ENCODE measurements around the gene LSS.

Gene LSS

GRCh38 chr21:46228345-46229051 is at the start of gene LSS:
Gene LSS, minus strand, starts transcription at chr21:46228774. Its CDS starts 29 bp downstream, at chr21:46228745.
- peak; percentile 98 to 99 for DNase-seq

GRCh38 chr21:46274797-46275390 is 46.3 kb upstream of the LSS start:
- DNase-seq: no peak

- no peak for DNase-seq
These were observed 44.8 kb upstream of the LSS start for GRCh38 chr21:46273341-46273740.

- DNase-seq: no peak
These were observed 40.9 kb upstream of the LSS start for GRCh38 chr21:46269466-46269865.

- no peak for DNase-seq
These were observed 39.8 kb upstream of the LSS start for GRCh38 chr21:46268371-46268770.

- DNase-seq: no peak
These were observed 38.4 kb upstream of the LSS start for GRCh38 chr21:46266946-46267345.

- no peak for DNase-seq
These were observed 37.4 kb upstream of the LSS start for GRCh38 chr21:46265736-46266525.

GRCh38 chr21:46264690-46265144 is 36.1 kb upstream of the LSS start:
- DNase-seq: no peak

GRCh38 chr21:46264046-46264689 is 35.6 kb upstream of the LSS start:
- DNase-seq: no peak

- DNase-seq: no peak
These were observed 28.0 kb upstream of the LSS start for GRCh38 chr21:46256501-46256994.

GRCh38 chr21:46255758-46256337 is 27.3 kb upstream of the LSS start:
- DNase-seq: no peak

GRCh38 chr21:46255166-46255565 is 26.6 kb upstream of the LSS start:
- no peak for DNase-seq

- no peak for DNase-seq
These were observed 25.8 kb upstream of the LSS start for GRCh38 chr21:46254208-46254975.

- peak; percentile 68 to 71 for DNase-seq
These were observed 25.1 kb upstream of the LSS start for GRCh38 chr21:46253610-46254124.

- DNase-seq: no peak
These were observed 24.3 kb upstream of the LSS start for GRCh38 chr21:46252840-46253239.

- DNase-seq: no peak
These were observed 21.7 kb upstream of the LSS start for GRCh38 chr21:46250146-46250725.

- DNase-seq: no peak
These were observed 20.3 kb upstream of the LSS start for GRCh38 chr21:46248827-46249226.

GRCh38 chr21:46248422-46248782 is 19.8 kb upstream of the LSS start:
- DNase-seq: no peak

- no peak for DNase-seq
These were observed 19.3 kb upstream of the LSS start for GRCh38 chr21:46247699-46248421.

- DNase-seq: no peak
These were observed 17.8 kb upstream of the LSS start for GRCh38 chr21:46246345-46246744.
